ENCODE results near the gene GAN. TPM values are rescaled to one million over a fixed set of nuclear protein-coding genes. Genes with fewer than 3 reads are reported as not detected.

The GAN gene
- total and polyA plus RNA-seq, 4 donors: 9.8 to 39.2 (median 14.8) TPM

GRCh38 chr16:81367821-81368220 is 53.1 kb downstream of the GAN start:
- no CpG with 5 or more reads among the region's 6 CpGs for WGBS (ENCODE audit: insufficient coverage)
- Histone ChIP-seq H3K4me3 (ENCODE audit: low read depth, low read length) (no peak overlapping the region), H3K27ac (ENCODE audit: low read depth, low read length) (no peak overlapping the region), H3K36me3 (ENCODE audit: control insufficient read depth, insufficient read depth, low read length) (peaks cover 26% of the 10 kb centered on the region), H3K27me3 (ENCODE audit: control insufficient read depth, insufficient read depth, low read length) (no peaks in the 10 kb centered on the region), H3K4me1 (ENCODE audit: control insufficient read depth, insufficient read depth, low read length) (no peaks in the 10 kb centered on the region), H3K9me3 (ENCODE audit: control insufficient read depth, insufficient read depth, low read length) (no peaks in the 10 kb centered on the region)
- DNase-seq (ENCODE audit: low read depth in 4 of 6, low spot score in 6 of 6): no peak

DNA sequence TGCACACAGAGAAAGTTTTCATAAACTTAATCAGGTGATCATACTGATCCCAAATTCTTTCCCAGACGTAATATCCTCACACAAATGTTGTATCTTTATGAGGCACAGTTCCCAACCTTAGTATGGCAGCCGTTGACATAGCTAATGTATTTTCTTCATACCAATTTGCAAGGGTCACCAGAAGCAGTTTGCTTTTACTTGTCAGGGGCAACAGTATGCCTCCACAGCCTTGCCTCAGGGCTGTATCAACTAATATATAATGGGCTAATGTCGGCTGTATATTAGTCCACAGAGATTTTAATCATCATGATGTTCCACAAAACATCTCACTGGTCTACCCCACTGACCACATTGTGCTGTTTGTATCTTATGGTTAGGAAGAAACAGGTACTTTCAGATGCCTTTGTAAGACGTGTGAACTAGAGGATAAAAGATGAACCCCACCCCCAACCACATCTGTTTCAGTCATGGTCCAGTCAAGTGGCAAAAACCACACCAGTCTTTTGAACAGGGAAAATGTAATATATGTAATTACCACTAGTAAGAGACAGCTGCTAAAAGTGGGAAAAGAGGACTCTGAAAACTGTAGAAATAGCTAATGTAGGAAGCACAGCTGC is 55.2 kb downstream of the GAN start:
- no peaks in the 10 kb centered on the region for H3K9me3 ChIP-seq (ENCODE audit: control insufficient read depth, insufficient read depth, low read length)
- H3K4me3 ChIP-seq (ENCODE audit: low read depth, low read length): no peak overlapping the region
- WGBS (ENCODE audit: insufficient coverage): 100% methylated on average over 1 of the region's 4 CpGs
- peaks cover 17% of the 10 kb centered on the region for H3K36me3 ChIP-seq (ENCODE audit: control insufficient read depth, insufficient read depth, low read length)
- H3K27me3 ChIP-seq (ENCODE audit: control insufficient read depth, insufficient read depth, low read length): no peaks in the 10 kb centered on the region
- H3K27ac ChIP-seq (ENCODE audit: low read depth, low read length): no peak overlapping the region
- DNase-seq (ENCODE audit: low read depth in 4 of 6, low spot score in 6 of 6): no peak
- H3K4me1 ChIP-seq (ENCODE audit: control insufficient read depth, insufficient read depth, low read length): no peaks in the 10 kb centered on the region

DNA sequence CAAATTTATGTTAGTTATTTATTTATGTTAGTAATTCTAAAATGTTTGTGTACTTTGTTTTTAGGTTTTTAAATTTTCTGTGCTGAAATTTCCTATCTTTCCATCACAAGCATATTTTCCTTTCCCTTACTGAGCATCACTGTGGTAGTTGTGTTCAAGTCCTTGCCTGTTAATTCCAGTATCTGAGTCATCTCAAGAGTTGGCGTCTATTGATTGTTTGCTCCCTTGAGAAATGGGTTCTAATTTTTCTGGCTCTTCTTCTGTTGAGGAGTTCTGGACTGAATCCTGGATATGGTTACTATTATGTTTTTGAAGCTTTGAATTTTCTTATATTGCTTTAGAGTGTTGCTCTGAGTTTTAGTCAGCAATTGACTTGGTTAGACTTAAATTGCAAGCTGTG is 56.3 kb downstream of the GAN start:
- DNase-seq (ENCODE audit: low read depth in 4 of 6, low spot score in 6 of 6): no peak
- WGBS (ENCODE audit: insufficient coverage): 100% methylated on average over 1 of the region's 1 CpG
- no peaks in the 10 kb centered on the region for H3K9me3 ChIP-seq (ENCODE audit: control insufficient read depth, insufficient read depth, low read length)
- peaks cover 17% of the 10 kb centered on the region for H3K36me3 ChIP-seq (ENCODE audit: control insufficient read depth, insufficient read depth, low read length)
- no peak overlapping the region for H3K27ac ChIP-seq (ENCODE audit: low read depth, low read length)
- H3K4me3 ChIP-seq (ENCODE audit: low read depth, low read length): no peak overlapping the region
- H3K27me3 ChIP-seq (ENCODE audit: control insufficient read depth, insufficient read depth, low read length): no peaks in the 10 kb centered on the region
- no peaks in the 10 kb centered on the region for H3K4me1 ChIP-seq (ENCODE audit: control insufficient read depth, insufficient read depth, low read length)

DNA sequence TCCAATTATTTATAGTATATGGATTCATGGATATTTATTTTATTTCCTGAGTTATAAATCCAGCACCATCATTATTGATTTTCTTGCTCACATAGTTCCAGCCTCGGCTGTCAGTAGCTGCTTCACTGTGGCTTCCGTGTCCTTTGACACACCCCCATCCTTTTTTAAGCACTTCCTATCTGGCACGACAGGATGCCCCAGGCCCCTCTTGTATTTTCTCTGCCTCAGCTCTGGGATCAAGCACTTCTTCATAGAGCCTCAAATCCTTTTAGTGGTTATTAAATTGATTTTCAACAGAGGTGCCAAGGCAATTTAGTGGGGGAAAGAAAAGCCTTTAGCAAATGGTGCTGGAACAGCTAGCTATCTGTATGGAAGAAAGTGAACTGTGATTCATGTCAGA is 59.8 kb downstream of the GAN start:
- DNase-seq (ENCODE audit: low read depth in 4 of 6, low spot score in 6 of 6): peak in 1 of 6 donors; percentile 53
- Histone ChIP-seq H3K36me3 (ENCODE audit: control insufficient read depth, insufficient read depth, low read length) (peaks cover 13% of the 10 kb centered on the region), H3K4me3 (ENCODE audit: low read depth, low read length) (no peak overlapping the region)

GRCh38 chr16:81376880-81377279 is 62.1 kb downstream of the GAN start:
- no peaks in the 10 kb centered on the region for H3K27me3 ChIP-seq (ENCODE audit: control insufficient read depth, insufficient read depth, low read length)
- peaks cover 8% of the 10 kb centered on the region for H3K36me3 ChIP-seq (ENCODE audit: control insufficient read depth, insufficient read depth, low read length)
- 86% methylated on average over 4 of the region's 7 CpGs for WGBS (ENCODE audit: insufficient coverage)
- no peaks in the 10 kb centered on the region for H3K4me1 ChIP-seq (ENCODE audit: control insufficient read depth, insufficient read depth, low read length)
- no peak overlapping the region for H3K27ac ChIP-seq (ENCODE audit: low read depth, low read length)
- H3K9me3 ChIP-seq (ENCODE audit: control insufficient read depth, insufficient read depth, low read length): no peaks in the 10 kb centered on the region
- no peak overlapping the region for H3K4me3 ChIP-seq (ENCODE audit: low read depth, low read length)
- DNase-seq (ENCODE audit: low read depth in 4 of 6, low spot score in 6 of 6): no peak

More for the DNA sequence above, 59.8 kb downstream of the GAN start:
- 74% methylated on average over 2 of the region's 3 CpGs for WGBS (ENCODE audit: insufficient coverage)
- H3K27me3 ChIP-seq (ENCODE audit: control insufficient read depth, insufficient read depth, low read length): no peaks in the 10 kb centered on the region
- no peak overlapping the region for H3K27ac ChIP-seq (ENCODE audit: low read depth, low read length)
- H3K9me3 ChIP-seq (ENCODE audit: control insufficient read depth, insufficient read depth, low read length): no peaks in the 10 kb centered on the region
- H3K4me1 ChIP-seq (ENCODE audit: control insufficient read depth, insufficient read depth, low read length): no peaks in the 10 kb centered on the region

DNA sequence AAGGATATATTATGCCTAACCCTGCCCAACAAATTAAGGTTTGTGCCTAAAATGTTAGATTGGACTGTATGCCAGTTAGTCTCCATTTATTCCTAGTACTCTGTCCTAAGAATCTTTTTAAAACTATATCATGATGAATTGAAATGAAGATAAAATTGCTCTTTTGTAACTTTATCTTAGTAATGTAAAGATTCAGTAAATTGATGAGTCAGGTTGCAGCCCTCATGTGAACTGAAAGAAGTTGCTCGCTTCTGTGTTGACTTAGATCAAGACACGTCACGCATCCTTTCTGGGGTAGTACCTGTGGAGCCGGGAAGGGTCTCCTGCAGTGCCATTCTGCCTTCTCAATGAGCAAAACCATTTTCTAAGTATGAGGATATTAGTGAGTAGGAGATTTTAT is 63.3 kb downstream of the GAN start:
- no peaks in the 10 kb centered on the region for H3K27me3 ChIP-seq (ENCODE audit: control insufficient read depth, insufficient read depth, low read length)
- no peaks in the 10 kb centered on the region for H3K9me3 ChIP-seq (ENCODE audit: control insufficient read depth, insufficient read depth, low read length)
- DNase-seq (ENCODE audit: low read depth in 4 of 6, low spot score in 6 of 6): no peak
- WGBS (ENCODE audit: insufficient coverage): 96% methylated on average over 3 of the region's 4 CpGs
- peaks cover 8% of the 10 kb centered on the region for H3K36me3 ChIP-seq (ENCODE audit: control insufficient read depth, insufficient read depth, low read length)
- H3K4me1 ChIP-seq (ENCODE audit: control insufficient read depth, insufficient read depth, low read length): no peaks in the 10 kb centered on the region
- H3K27ac ChIP-seq (ENCODE audit: low read depth, low read length): no peak overlapping the region
- no peak overlapping the region for H3K4me3 ChIP-seq (ENCODE audit: low read depth, low read length)

GRCh38 chr16:81380932-81381331 is 66.2 kb downstream of the GAN start:
- Histone ChIP-seq H3K36me3 (ENCODE audit: control insufficient read depth, insufficient read depth, low read length) (peaks cover 12% of the 10 kb centered on the region), H3K4me3 (ENCODE audit: low read depth, low read length) (no peak overlapping the region)
- 90% methylated on average over 2 of the region's 3 CpGs for WGBS (ENCODE audit: insufficient coverage)

DNA sequence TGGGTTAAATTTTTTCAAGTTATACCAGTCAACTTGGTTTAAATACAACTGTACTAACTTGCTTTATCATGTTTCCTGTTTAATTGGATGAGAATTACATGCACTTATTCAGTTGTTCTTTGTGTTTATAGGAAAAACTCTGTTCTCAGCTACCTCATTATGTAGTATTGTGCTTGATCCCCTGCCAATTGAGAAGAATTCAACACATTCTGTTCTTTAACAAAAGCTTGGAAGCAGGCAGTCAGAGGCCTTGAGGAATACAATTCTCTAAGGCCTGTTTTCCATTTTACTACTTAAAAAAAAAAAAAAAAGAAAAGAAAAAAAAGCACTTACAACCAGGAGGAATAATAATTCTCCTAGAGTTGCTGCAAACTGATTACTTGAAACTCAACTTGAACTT is 69.2 kb downstream of the GAN start:
- peak in 5 of 6 donors; percentile 19 to 83 (median 39) for DNase-seq (ENCODE audit: low read depth in 4 of 6, low spot score in 6 of 6)

More at GRCh38 chr16:81380932-81381331, 66.2 kb downstream of the GAN start:
- no peaks in the 10 kb centered on the region for H3K4me1 ChIP-seq (ENCODE audit: control insufficient read depth, insufficient read depth, low read length)
- no peaks in the 10 kb centered on the region for H3K27me3 ChIP-seq (ENCODE audit: control insufficient read depth, insufficient read depth, low read length)
- H3K27ac ChIP-seq (ENCODE audit: low read depth, low read length): no peak overlapping the region
- no peaks in the 10 kb centered on the region for H3K9me3 ChIP-seq (ENCODE audit: control insufficient read depth, insufficient read depth, low read length)
- no peak for DNase-seq (ENCODE audit: low read depth in 4 of 6, low spot score in 6 of 6)

GRCh38 chr16:81385031-81385756 is 70.4 kb downstream of the GAN start:
- H3K36me3 ChIP-seq (ENCODE audit: control insufficient read depth, insufficient read depth, low read length): peaks cover 22% of the 10 kb centered on the region
- H3K4me1 ChIP-seq (ENCODE audit: control insufficient read depth, insufficient read depth, low read length): no peaks in the 10 kb centered on the region
- H3K27me3 ChIP-seq (ENCODE audit: control insufficient read depth, insufficient read depth, low read length): no peaks in the 10 kb centered on the region
- no peaks in the 10 kb centered on the region for H3K9me3 ChIP-seq (ENCODE audit: control insufficient read depth, insufficient read depth, low read length)
- no CpG with 5 or more reads among the region's 4 CpGs for WGBS (ENCODE audit: insufficient coverage)
- no peak for DNase-seq (ENCODE audit: low read depth in 4 of 6, low spot score in 6 of 6)
- H3K4me3 ChIP-seq (ENCODE audit: low read depth, low read length): no peak overlapping the region
- no peak overlapping the region for H3K27ac ChIP-seq (ENCODE audit: low read depth, low read length)

More for the DNA sequence above, 69.2 kb downstream of the GAN start:
- no peaks in the 10 kb centered on the region for H3K9me3 ChIP-seq (ENCODE audit: control insufficient read depth, insufficient read depth, low read length)
- no peaks in the 10 kb centered on the region for H3K4me1 ChIP-seq (ENCODE audit: control insufficient read depth, insufficient read depth, low read length)
- no peaks in the 10 kb centered on the region for H3K27me3 ChIP-seq (ENCODE audit: control insufficient read depth, insufficient read depth, low read length)
- peak overlapping the region; percentile 53 for H3K27ac ChIP-seq (ENCODE audit: low read depth, low read length)
- H3K36me3 ChIP-seq (ENCODE audit: control insufficient read depth, insufficient read depth, low read length): peaks cover 19% of the 10 kb centered on the region
- no peak overlapping the region for H3K4me3 ChIP-seq (ENCODE audit: low read depth, low read length)

- Histone ChIP-seq H3K4me1 (ENCODE audit: control insufficient read depth, insufficient read depth, low read length) (no peaks in the 10 kb centered on the region), H3K27me3 (ENCODE audit: control insufficient read depth, insufficient read depth, low read length) (no peaks in the 10 kb centered on the region), H3K9me3 (ENCODE audit: control insufficient read depth, insufficient read depth, low read length) (no peaks in the 10 kb centered on the region), H3K27ac (ENCODE audit: low read depth, low read length) (no peak overlapping the region), H3K36me3 (ENCODE audit: control insufficient read depth, insufficient read depth, low read length) (peaks cover 33% of the 10 kb centered on the region), H3K4me3 (ENCODE audit: low read depth, low read length) (no peak overlapping the region)
- DNase-seq (ENCODE audit: low read depth in 4 of 6, low spot score in 6 of 6): no peak
- 98% methylated on average over 11 of the region's 14 CpGs for WGBS (ENCODE audit: insufficient coverage)
Observed at GRCh38 chr16:81388357-81388756, 73.6 kb downstream of the GAN start.

All from spinal cord (tissue), 10 donors.